ENCODE data around the gene CRYBG1. TPM values are rescaled to one million over a fixed set of nuclear protein-coding genes. Genes with fewer than 3 reads are reported as not detected.

The CRYBG1 gene
- total and polyA plus RNA-seq, 3 experiments from 2014 or later = 19.4 to 32.3 (median 32.3) TPM

DNA sequence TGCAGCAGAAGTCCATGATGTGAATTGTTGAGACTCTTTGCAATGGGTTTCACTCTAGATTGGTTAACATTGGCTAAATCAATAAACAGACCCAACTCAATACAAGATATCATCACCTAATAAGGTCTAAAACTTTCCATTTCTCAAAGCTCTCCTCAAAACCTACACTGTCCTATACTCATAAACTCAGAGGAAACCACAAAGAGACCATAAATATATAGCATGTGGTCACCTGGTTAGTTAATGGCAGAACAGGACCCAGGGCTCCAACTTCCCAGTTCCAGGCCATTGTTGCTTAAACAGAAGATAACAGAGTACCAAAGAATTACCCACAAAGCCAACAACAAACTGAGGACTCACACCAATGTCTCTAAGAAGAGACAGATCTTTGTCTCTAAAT, 256.8 kb downstream of the CRYBG1 start:
- CTCF ChIA-PET = interaction anchor here (1.3 kb wide), 1 partner anchor 9 kb away, joined by 4 read pairs; no protein-coding TSS in a partner anchor
- Mint-ChIP-seq H3K36me3 (peaks cover 4 to 58% (median 20%) of the 10 kb centered on the region in 3 donors), H3K4me1 (peaks cover 0 to 11% (median 0%) of the 10 kb centered on the region in 3 donors), H3K4me3 (no peak overlapping the region), H3K9me3 (no peaks in the 10 kb centered on the region), H3K27ac (peak overlapping the region in 2 of 8 donors; percentile 6 to 42), H3K27me3 (no peaks in the 10 kb centered on the region)
- Histone ChIP-seq H3K4me3 (ENCODE audit: low read length) (no peak overlapping the region), H3K9me3 (ENCODE audit: low read length) (no peaks in the 10 kb centered on the region), H3K27ac (ENCODE audit: low read depth, low read length) (no peak overlapping the region), H3K36me3 (ENCODE audit: insufficient read depth, low read length) (peaks cover 7% of the 10 kb centered on the region), H3K4me1 (ENCODE audit: insufficient read depth, low read length) (no peaks in the 10 kb centered on the region), H3K27me3 (ENCODE audit: insufficient read depth, low read length, poor library complexity, severe bottlenecking) (no peaks in the 10 kb centered on the region)
- POLR2A ChIA-PET = no interaction called here
- DNase-seq = no peak

- H3K4me3 ChIP-seq (ENCODE audit: low read length) = no peak overlapping the region
- no peaks in the 10 kb centered on the region for H3K27me3 Mint-ChIP-seq
- no peaks in the 10 kb centered on the region for H3K27me3 ChIP-seq (ENCODE audit: insufficient read depth, low read length, poor library complexity, severe bottlenecking)
- peaks cover 0 to 2% (median 0%) of the 10 kb centered on the region in 5 donors for H3K9me3 Mint-ChIP-seq
- no peak overlapping the region for H3K27ac ChIP-seq (ENCODE audit: low read depth, low read length)
- DNase-seq = no peak
- no peaks in the 10 kb centered on the region for H3K4me1 ChIP-seq (ENCODE audit: insufficient read depth, low read length)
- ChIA-PET POLR2A (no interaction called here), CTCF (interaction anchor here (1.3 kb wide), 1 partner anchor 10 kb away, joined by 4 read pairs; no protein-coding TSS in a partner anchor)
- no peaks in the 10 kb centered on the region for H3K9me3 ChIP-seq (ENCODE audit: low read length)
- no peak overlapping the region for H3K4me3 Mint-ChIP-seq
- H3K27ac Mint-ChIP-seq = no peak overlapping the region
- H3K4me1 Mint-ChIP-seq = peaks cover 0 to 7% (median 0%) of the 10 kb centered on the region in 3 donors
- peaks cover 8 to 61% (median 22%) of the 10 kb centered on the region in 3 donors for H3K36me3 Mint-ChIP-seq
- peaks cover 12% of the 10 kb centered on the region for H3K36me3 ChIP-seq (ENCODE audit: insufficient read depth, low read length)
These were observed 257.3 kb downstream of the CRYBG1 start for GRCh38 chr6:106617857-106618256.

DNA sequence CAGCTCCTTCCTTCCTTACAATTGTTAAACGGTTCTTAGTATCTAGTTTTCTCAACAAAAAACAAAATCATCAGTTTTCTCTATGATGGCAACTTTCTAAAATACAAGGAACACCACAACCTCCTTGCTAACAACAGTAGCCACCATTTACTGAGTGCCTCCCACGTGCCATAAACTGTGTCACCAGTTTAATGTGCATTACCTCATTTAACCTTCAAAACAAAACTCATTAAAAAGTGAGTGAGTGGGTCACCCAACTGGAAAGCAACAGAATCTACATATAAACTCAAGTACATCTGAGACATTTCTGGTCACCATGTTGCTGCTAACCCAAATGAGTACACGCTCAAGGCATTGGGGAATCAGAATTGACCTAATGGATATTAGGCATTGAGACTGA, 257.8 kb downstream of the CRYBG1 start:
- H3K4me3 Mint-ChIP-seq = no peak overlapping the region
- H3K4me3 ChIP-seq (ENCODE audit: low read length) = no peak overlapping the region
- DNase-seq = no peak
- H3K27ac Mint-ChIP-seq = no peak overlapping the region
- peaks cover 0 to 2% (median 0%) of the 10 kb centered on the region in 5 donors for H3K9me3 Mint-ChIP-seq
- CTCF ChIA-PET = interaction anchor here (1.3 kb wide), 1 partner anchor 10 kb away, joined by 4 read pairs; no protein-coding TSS in a partner anchor
- H3K4me1 Mint-ChIP-seq = peaks cover 0 to 7% (median 0%) of the 10 kb centered on the region in 3 donors
- no peaks in the 10 kb centered on the region for H3K9me3 ChIP-seq (ENCODE audit: low read length)
- POLR2A ChIA-PET = no interaction called here
- peaks cover 8 to 57% (median 22%) of the 10 kb centered on the region in 3 donors for H3K36me3 Mint-ChIP-seq
- H3K4me1 ChIP-seq (ENCODE audit: insufficient read depth, low read length) = no peaks in the 10 kb centered on the region
- H3K27ac ChIP-seq (ENCODE audit: low read depth, low read length) = no peak overlapping the region
- no peaks in the 10 kb centered on the region for H3K27me3 ChIP-seq (ENCODE audit: insufficient read depth, low read length, poor library complexity, severe bottlenecking)
- H3K36me3 ChIP-seq (ENCODE audit: insufficient read depth, low read length) = peaks cover 12% of the 10 kb centered on the region
- no peaks in the 10 kb centered on the region for H3K27me3 Mint-ChIP-seq

DNA sequence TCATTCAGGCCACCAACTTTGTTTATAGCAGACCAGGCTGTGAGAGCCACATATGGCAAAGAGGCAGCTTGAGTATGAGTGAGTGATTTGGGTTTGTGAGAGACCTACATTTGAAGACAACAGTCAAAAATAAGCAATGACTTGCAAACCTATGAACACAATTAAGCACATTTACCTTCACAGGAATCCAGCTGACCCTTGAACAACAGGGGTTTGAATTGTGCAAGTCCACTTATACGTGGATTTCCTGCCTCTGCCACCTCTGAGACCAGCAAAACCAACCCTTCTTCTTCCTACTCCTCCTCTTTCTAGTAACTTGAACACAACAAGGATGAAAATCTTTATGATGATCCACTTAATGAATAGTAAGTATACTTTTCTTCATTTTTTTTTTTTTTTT, 258.7 kb downstream of the CRYBG1 start:
- POLR2A ChIA-PET = no interaction called here
- no peaks in the 10 kb centered on the region for H3K4me1 ChIP-seq (ENCODE audit: insufficient read depth, low read length)
- Mint-ChIP-seq H3K4me3 (no peak overlapping the region), H3K9me3 (peaks cover 0 to 2% (median 0%) of the 10 kb centered on the region in 5 donors), H3K36me3 (peaks cover 8 to 50% (median 17%) of the 10 kb centered on the region in 3 donors), H3K4me1 (peaks cover 0 to 3% (median 0%) of the 10 kb centered on the region in 3 donors), H3K27ac (no peak overlapping the region), H3K27me3 (no peaks in the 10 kb centered on the region)
- H3K4me3 ChIP-seq (ENCODE audit: low read length) = no peak overlapping the region
- DNase-seq = no peak
- H3K36me3 ChIP-seq (ENCODE audit: insufficient read depth, low read length) = peaks cover 12% of the 10 kb centered on the region
- CTCF ChIA-PET = no interaction called here
- no peaks in the 10 kb centered on the region for H3K27me3 ChIP-seq (ENCODE audit: insufficient read depth, low read length, poor library complexity, severe bottlenecking)
- no peak overlapping the region for H3K27ac ChIP-seq (ENCODE audit: low read depth, low read length)
- no peaks in the 10 kb centered on the region for H3K9me3 ChIP-seq (ENCODE audit: low read length)

DNA sequence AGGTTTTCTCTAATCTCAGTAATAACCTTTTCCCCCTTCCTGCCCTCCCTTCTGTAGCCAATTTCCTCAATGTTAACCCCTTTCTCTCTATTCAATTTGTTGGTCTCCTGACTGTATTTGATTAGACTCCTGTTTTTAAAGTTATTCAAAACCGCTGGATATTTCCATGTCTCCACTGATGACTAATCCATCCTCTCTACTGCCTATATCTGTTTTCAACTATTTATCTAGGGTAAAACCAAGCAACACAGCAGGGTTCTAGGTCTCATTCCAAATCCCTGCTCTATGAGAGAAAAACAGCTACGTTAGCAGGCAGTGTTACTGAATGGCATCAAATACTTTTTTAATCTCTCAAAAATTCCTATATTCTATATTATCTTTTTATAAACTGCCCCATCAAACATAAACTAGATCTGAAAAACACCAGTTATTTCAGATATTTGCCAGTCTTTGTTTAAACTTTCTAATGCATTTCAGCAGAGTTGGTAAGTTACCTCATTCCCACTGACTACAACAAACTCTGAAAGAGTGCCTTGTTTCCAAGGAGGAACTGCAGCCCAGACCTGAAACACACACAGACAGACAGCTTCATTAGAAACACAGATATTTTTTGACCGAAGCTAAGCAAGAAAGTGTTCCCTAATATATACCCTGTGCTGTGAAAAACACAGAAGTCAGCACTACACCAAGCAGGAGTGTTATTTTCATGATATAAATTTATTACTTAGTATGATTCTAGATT, 260.6 kb downstream of the CRYBG1 start:
- Mint-ChIP-seq H3K4me1 (peaks cover 0 to 6% (median 2%) of the 10 kb centered on the region in 3 donors), H3K4me3 (no peak overlapping the region), H3K27me3 (no peaks in the 10 kb centered on the region), H3K36me3 (peaks cover 8 to 39% (median 13%) of the 10 kb centered on the region in 3 donors), H3K27ac (peak overlapping the region in 1 of 8 donors; percentile 54), H3K9me3 (peaks cover 0 to 2% (median 0%) of the 10 kb centered on the region in 5 donors)
- H3K27me3 ChIP-seq (ENCODE audit: insufficient read depth, low read length, poor library complexity, severe bottlenecking) = no peaks in the 10 kb centered on the region
- DNase-seq = no peak
- H3K36me3 ChIP-seq (ENCODE audit: insufficient read depth, low read length) = peaks cover 12% of the 10 kb centered on the region
- no peaks in the 10 kb centered on the region for H3K4me1 ChIP-seq (ENCODE audit: insufficient read depth, low read length)
- H3K4me3 ChIP-seq (ENCODE audit: low read length) = no peak overlapping the region
- no peak overlapping the region for H3K27ac ChIP-seq (ENCODE audit: low read depth, low read length)
- ChIA-PET POLR2A (no interaction called here), CTCF (interaction anchor here (2.0 kb wide), 1 partner anchor 12 kb away, joined by 4 read pairs; no protein-coding TSS in a partner anchor)
- H3K9me3 ChIP-seq (ENCODE audit: low read length) = no peaks in the 10 kb centered on the region

Other genes with a start within 250 kb of the CRYBG1 start
- 10 to 100 TPM; 44.5 to 45.0 TPM for gene ATG5, start 35.0 kb upstream of the CRYBG1 start, total RNA-seq
- gene ATG5, start 35.0 kb upstream of the CRYBG1 start, polyA plus RNA-seq = 39.0 TPM